Neural progenitor cell (in vitro differentiated cells): Measurements from ENCODE around the gene APLN.

Source experiments
- EZH2 ChIP-seq: fragments of 200-600 bp; sonication (generic); IDR thresholded peaks from 2 replicates; pipeline ENCODE4 v1.6.1; 2017; ENCODE audit warnings: antibody characterized with exemption, mild to moderate bottlenecking, moderate library complexity
- EZH2phosphoT487 ChIP-seq: fragments of 200-600 bp; sonication (generic); IDR thresholded peaks from 2 replicates; pipeline ENCODE4 v1.6.1; 2017; ENCODE audit warnings: antibody characterized with exemption
- TF ChIP-seq, protein P1 (sequence below): fragments of 200-600 bp; sonication (generic); IDR thresholded peaks from 2 replicates; pipeline ENCODE4 v1.5.1; 2017; ENCODE audit warnings: antibody characterized with exemption, mild to moderate bottlenecking

DNA sequence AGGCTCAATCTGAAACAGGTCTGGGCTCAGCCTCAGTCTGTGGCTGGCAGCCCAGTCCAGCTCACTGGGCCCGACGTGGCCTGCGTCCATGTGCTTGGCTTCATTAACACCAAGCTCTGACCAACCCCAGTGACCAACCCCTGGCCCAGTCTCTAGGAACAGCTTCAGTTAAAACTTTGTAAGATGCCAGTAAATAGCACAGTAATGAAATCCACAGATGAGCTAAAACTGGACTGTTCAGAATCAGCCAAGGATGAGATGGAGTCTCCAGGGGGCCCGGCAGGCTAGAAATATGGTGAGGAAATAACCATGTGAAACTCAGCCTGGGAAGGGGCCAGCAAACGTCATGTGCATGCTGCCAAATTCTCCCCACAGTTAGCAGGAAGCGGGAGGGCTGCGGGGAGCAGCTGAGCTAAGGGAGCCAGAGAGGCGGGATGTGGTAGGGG, 46.9 kb upstream of the APLN start:
- TF ChIP-seq, protein P1, sequence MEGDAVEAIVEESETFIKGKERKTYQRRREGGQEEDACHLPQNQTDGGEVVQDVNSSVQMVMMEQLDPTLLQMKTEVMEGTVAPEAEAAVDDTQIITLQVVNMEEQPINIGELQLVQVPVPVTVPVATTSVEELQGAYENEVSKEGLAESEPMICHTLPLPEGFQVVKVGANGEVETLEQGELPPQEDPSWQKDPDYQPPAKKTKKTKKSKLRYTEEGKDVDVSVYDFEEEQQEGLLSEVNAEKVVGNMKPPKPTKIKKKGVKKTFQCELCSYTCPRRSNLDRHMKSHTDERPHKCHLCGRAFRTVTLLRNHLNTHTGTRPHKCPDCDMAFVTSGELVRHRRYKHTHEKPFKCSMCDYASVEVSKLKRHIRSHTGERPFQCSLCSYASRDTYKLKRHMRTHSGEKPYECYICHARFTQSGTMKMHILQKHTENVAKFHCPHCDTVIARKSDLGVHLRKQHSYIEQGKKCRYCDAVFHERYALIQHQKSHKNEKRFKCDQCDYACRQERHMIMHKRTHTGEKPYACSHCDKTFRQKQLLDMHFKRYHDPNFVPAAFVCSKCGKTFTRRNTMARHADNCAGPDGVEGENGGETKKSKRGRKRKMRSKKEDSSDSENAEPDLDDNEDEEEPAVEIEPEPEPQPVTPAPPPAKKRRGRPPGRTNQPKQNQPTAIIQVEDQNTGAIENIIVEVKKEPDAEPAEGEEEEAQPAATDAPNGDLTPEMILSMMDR, result no peak
- TF ChIP-seq EZH2 (no peak), EZH2phosphoT487 (no peak)
